RWPE1 (cell line): ENCODE results near the gene PPCS.

ENCODE experiments used
- CTCF ChIA-PET: fragments of 350-600 bp; sonication (Branson Sonifier 250); formaldehyde crosslinking; extraction: SDS; loops from one replicate; lab custom pipeline; 2021; lab: Yijun Ruan, JAX
- POLR2A ChIA-PET: fragments of 400-600 bp; formaldehyde crosslinking; extraction: SDS; loops from one replicate; lab custom pipeline; 2020; ENCODE audit warnings: antibody characterized with exemption; ENCODE audit not compliant: low non-redundant PET; lab: Yijun Ruan, JAX
- DNase-seq: peaks from one replicate; pipeline ENCODE4 v3.0.0; 2012; ENCODE audit warnings: low spot score
- H3K27ac ChIP-seq: fragments of 450-650 bp; 2 replicates; pipeline ENCODE4 v1.5.1; 2017
- TF ChIP-seq, protein P1 (sequence below): fragments of 450-650 bp; conservative IDR thresholded peaks from 2 replicates; pipeline ENCODE4 v1.5.1; 2017; ENCODE audit warnings: low read depth, mild to moderate bottlenecking

Gene PPCS

DNA sequence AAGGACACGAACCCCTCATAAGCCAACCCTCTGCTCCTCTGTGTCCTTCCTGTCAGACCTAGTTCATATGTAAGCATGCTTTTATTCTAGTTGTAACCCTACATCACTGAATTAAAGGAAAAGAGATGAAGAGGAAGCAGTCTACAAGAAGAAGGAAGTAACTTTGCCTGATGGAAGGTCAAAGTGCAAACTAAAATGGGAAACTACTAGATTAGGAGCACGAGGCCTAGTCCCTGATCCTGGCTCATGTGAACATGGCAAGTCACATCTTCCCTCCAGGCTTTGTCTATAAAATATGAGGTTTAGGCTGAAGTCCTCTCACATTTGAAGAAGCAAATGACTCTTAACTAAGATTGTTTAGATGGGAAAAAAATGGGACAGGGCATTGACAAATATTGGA lies 13.7 kb upstream of the PPCS start:
- DNase-seq, result no peak
- no peak overlapping the region for H3K27ac ChIP-seq
- TF ChIP-seq, protein P1, sequence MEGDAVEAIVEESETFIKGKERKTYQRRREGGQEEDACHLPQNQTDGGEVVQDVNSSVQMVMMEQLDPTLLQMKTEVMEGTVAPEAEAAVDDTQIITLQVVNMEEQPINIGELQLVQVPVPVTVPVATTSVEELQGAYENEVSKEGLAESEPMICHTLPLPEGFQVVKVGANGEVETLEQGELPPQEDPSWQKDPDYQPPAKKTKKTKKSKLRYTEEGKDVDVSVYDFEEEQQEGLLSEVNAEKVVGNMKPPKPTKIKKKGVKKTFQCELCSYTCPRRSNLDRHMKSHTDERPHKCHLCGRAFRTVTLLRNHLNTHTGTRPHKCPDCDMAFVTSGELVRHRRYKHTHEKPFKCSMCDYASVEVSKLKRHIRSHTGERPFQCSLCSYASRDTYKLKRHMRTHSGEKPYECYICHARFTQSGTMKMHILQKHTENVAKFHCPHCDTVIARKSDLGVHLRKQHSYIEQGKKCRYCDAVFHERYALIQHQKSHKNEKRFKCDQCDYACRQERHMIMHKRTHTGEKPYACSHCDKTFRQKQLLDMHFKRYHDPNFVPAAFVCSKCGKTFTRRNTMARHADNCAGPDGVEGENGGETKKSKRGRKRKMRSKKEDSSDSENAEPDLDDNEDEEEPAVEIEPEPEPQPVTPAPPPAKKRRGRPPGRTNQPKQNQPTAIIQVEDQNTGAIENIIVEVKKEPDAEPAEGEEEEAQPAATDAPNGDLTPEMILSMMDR, result no peak
- ChIA-PET POLR2A (no interaction called here), CTCF (no interaction called here)

DNA sequence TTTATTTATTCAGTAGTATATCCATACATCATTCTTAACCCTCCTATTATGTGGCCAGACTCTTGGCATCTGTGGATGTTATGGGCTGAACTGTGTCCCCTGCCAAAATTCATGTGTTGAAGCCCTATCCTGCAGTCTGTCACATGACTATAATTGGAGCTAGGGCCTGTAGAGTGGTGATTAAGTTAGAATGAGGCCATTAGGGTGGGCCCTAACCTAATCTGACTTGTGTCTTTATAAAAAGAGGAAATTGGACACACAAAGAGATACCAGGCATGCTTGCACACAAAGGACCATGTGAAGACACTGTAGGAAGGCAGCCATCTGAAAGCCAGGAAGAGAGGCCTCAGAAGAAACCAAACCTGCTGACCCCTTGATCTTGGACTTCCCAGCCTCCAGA lies 7.1 kb upstream of the PPCS start:
- POLR2A ChIA-PET, result no interaction called here
- TF ChIP-seq, protein P1, result no peak

DNA sequence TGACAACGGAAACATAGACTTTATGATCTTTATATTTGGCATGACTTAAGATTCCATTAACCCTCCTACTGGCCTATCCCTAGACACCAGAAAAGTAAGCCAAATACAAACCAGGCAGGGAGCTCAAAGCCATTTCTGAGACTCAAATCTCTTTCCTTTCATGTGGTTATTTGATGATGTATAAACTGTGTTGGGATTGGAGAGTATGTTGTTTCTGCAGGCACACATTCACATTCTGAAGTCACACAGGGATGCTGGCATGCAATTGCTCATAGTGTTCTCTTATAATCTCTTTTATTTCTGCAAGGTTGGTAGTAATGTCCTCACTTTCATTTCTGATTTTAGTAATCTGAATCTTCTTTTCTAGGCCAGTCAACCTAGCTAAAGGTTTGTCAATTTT lies 6.3 kb upstream of the PPCS start:
- ChIA-PET POLR2A (no interaction called here), CTCF (interaction anchor here (0.8 kb wide), 1 partner anchor 128 kb away, joined by 3 read pairs; no protein-coding TSS in a partner anchor)
- no peak overlapping the region for H3K27ac ChIP-seq
- no peak for DNase-seq
- TF ChIP-seq, protein P1, result no peak

More for the DNA sequence above, 7.1 kb upstream of the PPCS start:
- no peak for DNase-seq
- CTCF ChIA-PET, result no interaction called here
- H3K27ac ChIP-seq, result no peak overlapping the region

DNA sequence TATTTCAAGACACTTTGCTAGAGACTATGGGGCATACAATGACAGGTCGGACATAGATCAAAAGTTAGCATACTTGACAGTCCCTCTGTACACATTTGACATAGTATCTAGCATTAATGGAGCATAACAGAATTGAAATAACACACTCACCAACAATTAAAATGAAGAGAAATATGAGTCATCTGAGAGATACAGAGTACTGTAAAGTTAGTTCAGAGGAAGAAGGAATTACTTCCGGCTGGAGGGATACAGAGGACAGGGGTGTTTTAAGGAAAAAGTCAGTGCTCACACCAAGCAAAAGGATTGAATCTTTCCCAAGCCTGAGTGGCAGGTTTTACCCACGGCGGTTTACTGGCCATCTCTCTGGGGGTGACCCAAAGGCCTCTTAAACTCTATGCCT lies 3.0 kb upstream of the PPCS start:
- DNase-seq, result no peak
- H3K27ac ChIP-seq, result no peak overlapping the region
- TF ChIP-seq, protein P1, result no peak
- ChIA-PET CTCF (no interaction called here), POLR2A (no interaction called here)

DNA sequence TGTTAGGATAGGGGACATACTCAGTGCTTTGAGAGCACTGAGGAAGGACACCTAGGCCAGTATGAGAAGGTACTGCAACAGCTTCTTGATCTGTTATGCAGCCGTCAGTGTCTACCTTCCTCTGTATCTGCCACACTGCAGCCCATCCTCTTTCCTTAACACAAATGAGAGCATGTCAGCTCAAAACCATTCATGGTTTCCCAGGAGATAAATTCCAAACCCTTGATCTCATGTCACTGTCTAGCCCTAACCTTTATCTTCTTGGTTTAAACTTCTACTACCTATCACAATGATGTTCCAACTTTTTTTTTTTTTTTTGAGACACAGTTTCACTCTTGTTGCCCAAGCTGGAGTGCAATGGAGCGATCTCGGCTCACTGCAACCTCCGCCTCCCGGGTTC lies 1.9 kb upstream of the PPCS start:
- DNase-seq, result no peak
- ChIA-PET CTCF (no interaction called here), POLR2A (no interaction called here)
- H3K27ac ChIP-seq, result no peak overlapping the region
- TF ChIP-seq, protein P1, result no peak

DNA sequence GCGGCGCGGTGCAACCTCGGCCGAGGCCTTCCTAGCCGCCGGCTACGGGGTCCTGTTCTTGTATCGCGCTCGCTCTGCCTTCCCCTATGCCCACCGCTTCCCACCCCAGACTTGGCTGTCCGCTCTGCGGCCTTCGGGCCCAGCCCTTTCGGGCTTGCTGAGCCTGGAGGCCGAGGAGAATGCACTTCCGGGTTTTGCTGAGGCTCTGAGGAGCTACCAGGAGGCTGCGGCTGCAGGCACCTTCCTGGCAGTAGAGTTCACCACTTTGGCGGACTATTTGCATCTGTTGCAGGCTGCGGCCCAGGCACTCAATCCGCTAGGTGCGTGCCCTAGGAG lies 379 bp downstream of the PPCS start:
- peak overlapping the region; percentile 86 for H3K27ac ChIP-seq
- CTCF ChIA-PET, result interaction anchor here (1.1 kb wide), 1 partner anchor 39 kb away, joined by 5 read pairs; no protein-coding TSS in a partner anchor
- TF ChIP-seq, protein P1, result no peak
- POLR2A ChIA-PET, result no interaction called here
- peak; percentile 45 for DNase-seq

DNA sequence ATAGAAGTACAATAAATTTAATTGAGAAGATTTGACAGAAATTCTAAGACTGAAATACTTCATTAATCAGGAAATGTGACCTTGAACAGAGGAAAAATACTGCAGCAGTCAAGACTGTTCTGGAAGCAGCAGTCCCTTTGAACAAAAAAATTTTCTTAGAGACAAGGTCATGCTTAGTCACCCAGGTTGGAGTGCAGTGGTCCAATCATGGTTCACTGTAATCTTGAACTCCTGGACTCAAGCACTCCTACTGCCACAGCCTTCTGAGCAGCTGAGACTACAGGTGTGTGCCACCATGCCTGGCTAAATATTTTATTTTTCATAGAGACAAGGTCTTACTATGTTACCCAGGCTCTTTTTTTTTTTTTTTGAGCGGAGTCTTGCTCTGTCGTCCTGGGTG lies 4.9 kb downstream of the PPCS start:
- TF ChIP-seq, protein P1, result no peak
- ChIA-PET POLR2A (interaction anchor here (0.7 kb wide), 1 partner anchor 754 kb away, joined by 3 read pairs; no protein-coding TSS in a partner anchor), CTCF (no interaction called here)
- peak overlapping the region; percentile 15; the same call in 1 of the 2 replicates for H3K27ac ChIP-seq
- DNase-seq, result no peak
